Endothelial cell (in vitro differentiated cells): Measurements from ENCODE around the gene UPK1B. TPM values are rescaled to one million over a fixed set of nuclear protein-coding genes. Genes with fewer than 3 reads are reported as not detected.

Experiments used
- DNase-seq: peaks from one replicate; pipeline ENCODE4 v3.0.0; 2021; ENCODE audit warnings: low spot score
- H3K27ac Mint-ChIP-seq: one replicate; pipeline ENCODE4 v1.8.0; 2021; ENCODE audit warnings: mixed read lengths, inconsistent platforms; ENCODE audit not compliant: unreplicated experiment
- H3K27me3 Mint-ChIP-seq: one replicate; pipeline ENCODE4 v1.8.0; 2021; ENCODE audit warnings: mild to moderate bottlenecking, moderate library complexity, mixed read lengths, inconsistent platforms; ENCODE audit not compliant: unreplicated experiment
- H3K36me3 Mint-ChIP-seq: one replicate; pipeline ENCODE4 v1.8.0; 2021; ENCODE audit warnings: mild to moderate bottlenecking, low read depth, mixed read lengths, inconsistent platforms; ENCODE audit not compliant: unreplicated experiment
- H3K4me1 Mint-ChIP-seq: one replicate; pipeline ENCODE4 v1.8.0; 2021; ENCODE audit warnings: mild to moderate bottlenecking, mixed read lengths, inconsistent platforms; ENCODE audit not compliant: unreplicated experiment
- H3K4me3 Mint-ChIP-seq: one replicate; pipeline ENCODE4 v1.8.0; 2021; ENCODE audit warnings: mild to moderate bottlenecking, mixed read lengths, inconsistent platforms; ENCODE audit not compliant: unreplicated experiment
- H3K9me3 Mint-ChIP-seq: one replicate; pipeline ENCODE4 v1.8.0; 2021; ENCODE audit warnings: mixed read lengths, inconsistent platforms; ENCODE audit not compliant: unreplicated experiment
- CTCF ChIP-seq: fragments of 200-600 bp; sonication (generic); IDR thresholded peaks from one replicate; pipeline ENCODE4 v1.5.0; 2021; ENCODE audit warnings: antibody characterized with exemption; ENCODE audit not compliant: unreplicated experiment
- total RNA-seq: library from RNA; stranded (reverse); fragmentation: NEBNext Ultra II Directional; extraction: Animal tissue kit (Norgen Biotek cat#: 25700); gene quantifications from one replicate; pipeline ENCODE4 v1.2.1, GENCODE V29; 2021; ENCODE audit not compliant: unreplicated experiment

Gene UPK1B
- total RNA-seq, 1 donor from 2014 or later: not detected

GRCh38 chr3:119205209-119205608 is 31.8 kb downstream of the UPK1B start:
- Mint-ChIP-seq H3K27ac (no peak overlapping the region), H3K4me1 (peaks cover 21% of the 10 kb centered on the region), H3K27me3 (peaks cover 4% of the 10 kb centered on the region), H3K9me3 (no peaks in the 10 kb centered on the region), H3K36me3 (peaks cover 13% of the 10 kb centered on the region), H3K4me3 (no peak overlapping the region)
- DNase-seq: no peak
- no peak for TF ChIP-seq CTCF

- DNase-seq: no peak
Measured at GRCh38 chr3:119205685-119206084, 32.3 kb downstream of the UPK1B start.

GRCh38 chr3:119206611-119207511 is 33.5 kb downstream of the UPK1B start:
- Mint-ChIP-seq H3K9me3 (no peaks in the 10 kb centered on the region), H3K4me3 (no peak overlapping the region), H3K27ac (no peak overlapping the region), H3K27me3 (peaks cover 4% of the 10 kb centered on the region), H3K36me3 (peaks cover 23% of the 10 kb centered on the region), H3K4me1 (peaks cover 25% of the 10 kb centered on the region)
- no peak for TF ChIP-seq CTCF
- DNase-seq: no peak

More at GRCh38 chr3:119205685-119206084, 32.3 kb downstream of the UPK1B start:
- Mint-ChIP-seq H3K4me3 (no peak overlapping the region), H3K27ac (no peak overlapping the region), H3K27me3 (peaks cover 4% of the 10 kb centered on the region), H3K36me3 (peaks cover 17% of the 10 kb centered on the region), H3K4me1 (peaks cover 21% of the 10 kb centered on the region), H3K9me3 (no peaks in the 10 kb centered on the region)
- TF ChIP-seq CTCF: no peak

GRCh38 chr3:119207512-119207875 is 34.1 kb downstream of the UPK1B start:
- Mint-ChIP-seq H3K4me1 (peaks cover 25% of the 10 kb centered on the region), H3K27me3 (peaks cover 4% of the 10 kb centered on the region), H3K36me3 (peaks cover 25% of the 10 kb centered on the region), H3K9me3 (no peaks in the 10 kb centered on the region), H3K27ac (no peak overlapping the region), H3K4me3 (no peak overlapping the region)
- no peak for TF ChIP-seq CTCF
- no peak for DNase-seq

GRCh38 chr3:119211193-119211592 is 37.8 kb downstream of the UPK1B start:
- no peak for DNase-seq
- H3K27me3 Mint-ChIP-seq: no peaks in the 10 kb centered on the region
- no peak overlapping the region for H3K4me3 Mint-ChIP-seq
- H3K9me3 Mint-ChIP-seq: no peaks in the 10 kb centered on the region
- H3K27ac Mint-ChIP-seq: no peak overlapping the region
- H3K4me1 Mint-ChIP-seq: peaks cover 23% of the 10 kb centered on the region
- TF ChIP-seq CTCF: no peak
- peaks cover 32% of the 10 kb centered on the region for H3K36me3 Mint-ChIP-seq
